GM12864 (cell line): ENCODE data around the gene UPF3A.
"Not testable (repeated sequence)": the region's sequence is repeated elsewhere in the genome, so short reads cannot be mapped to it uniquely, and the experiment has no call there.

Source experiments
- DNase-seq: peaks from one replicate; pipeline ENCODE4 v3.0.0-alpha.2; 2011; ENCODE audit warnings: low read depth
- H3K4me3 ChIP-seq: 2 replicates; pipeline ENCODE4 v1.5.1; 2011; ENCODE audit warnings: mild to moderate bottlenecking, low read depth, low read length, control low read depth
- CTCF ChIP-seq: IDR thresholded peaks from 2 replicates; pipeline ENCODE4 v1.5.1; 2011; ENCODE audit warnings: low read depth, mild to moderate bottlenecking, moderate library complexity, low read length, control low read depth, inconsistent platforms; ENCODE audit errors: missing control alignments

Gene UPF3A

GRCh38 chr13:114352763-114353162, 71.4 kb downstream of the UPF3A start:
- DNase-seq, H3K4me3 ChIP-seq: not testable (repeated sequence)
- peak; percentile 47 for TF ChIP-seq CTCF

GRCh38 chr13:114353382-114353781, 72.0 kb downstream of the UPF3A start:
- H3K4me3 ChIP-seq, result not testable (repeated sequence)

More at GRCh38 chr13:114353382-114353781, 72.0 kb downstream of the UPF3A start:
- not testable (repeated sequence) for DNase-seq
